GM19351 (cell line): ENCODE measurements around the gene MDH2.
"Not testable (repeated sequence)": the region's sequence is repeated elsewhere in the genome, so short reads cannot be mapped to it uniquely, and the experiment has no call there.

Experiments used
- ATAC-seq: cut with Tn5 transposase; IDR thresholded peaks from one replicate; pipeline ENCODE4 v1.9.1; 2021; ENCODE audit warnings: mild to moderate bottlenecking, moderate library complexity; ENCODE audit not compliant: unreplicated experiment

Gene MDH2, protein sequence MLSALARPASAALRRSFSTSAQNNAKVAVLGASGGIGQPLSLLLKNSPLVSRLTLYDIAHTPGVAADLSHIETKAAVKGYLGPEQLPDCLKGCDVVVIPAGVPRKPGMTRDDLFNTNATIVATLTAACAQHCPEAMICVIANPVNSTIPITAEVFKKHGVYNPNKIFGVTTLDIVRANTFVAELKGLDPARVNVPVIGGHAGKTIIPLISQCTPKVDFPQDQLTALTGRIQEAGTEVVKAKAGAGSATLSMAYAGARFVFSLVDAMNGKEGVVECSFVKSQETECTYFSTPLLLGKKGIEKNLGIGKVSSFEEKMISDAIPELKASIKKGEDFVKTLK

DNA sequence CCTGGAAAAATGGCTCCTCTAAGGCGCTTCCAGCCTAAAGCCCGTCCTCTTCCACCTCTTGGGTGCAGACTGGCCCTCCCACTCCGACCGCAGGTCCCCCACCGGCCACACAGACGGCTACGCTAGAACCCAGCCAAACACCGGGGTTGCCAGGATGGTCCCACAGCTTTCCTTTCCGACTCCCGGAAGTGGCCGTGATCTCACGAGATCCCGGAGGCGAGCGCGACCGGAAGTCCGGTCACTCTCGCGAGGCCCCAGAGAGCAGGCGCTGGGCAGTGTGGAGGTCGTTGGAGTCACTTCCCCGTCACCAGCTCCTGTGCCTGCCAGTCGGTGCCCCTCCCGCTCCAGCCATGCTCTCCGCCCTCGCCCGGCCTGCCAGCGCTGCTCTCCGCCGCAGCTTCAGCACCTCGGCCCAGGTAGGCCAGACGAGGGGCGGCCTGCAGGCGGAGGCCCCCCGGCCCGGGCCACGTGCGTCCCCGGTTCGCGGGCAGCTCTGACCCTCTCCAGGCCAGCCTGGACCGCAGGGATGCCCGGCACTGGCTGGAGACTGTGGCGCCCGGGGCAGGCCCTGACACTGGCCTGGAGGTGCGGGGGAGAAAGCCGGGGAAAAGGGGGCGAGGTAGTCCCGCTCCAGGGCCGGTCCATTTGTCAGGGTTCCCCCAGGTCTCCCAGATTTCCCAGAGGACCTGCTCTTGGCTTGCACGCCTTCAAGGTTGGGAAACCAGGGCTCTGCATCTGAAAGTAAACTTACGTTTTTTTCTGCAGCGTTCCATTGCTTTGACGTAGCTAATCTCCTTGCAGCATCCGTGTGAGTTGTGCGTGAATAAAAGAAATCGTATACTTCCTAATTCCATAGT lies at the start of gene MDH2, which contains the start of gene STYXL1:
MDH2 (plus strand) TSS at position 296 of the 857 bp plus-strand sequence; CDS start at position 351, 55 bp downstream.
STYXL1 (minus strand) TSS at position 190 of the 857 bp plus-strand sequence. CDS start 17,477 bp downstream, outside the sequence.
- ATAC-seq, result peak; percentile 93

DNA sequence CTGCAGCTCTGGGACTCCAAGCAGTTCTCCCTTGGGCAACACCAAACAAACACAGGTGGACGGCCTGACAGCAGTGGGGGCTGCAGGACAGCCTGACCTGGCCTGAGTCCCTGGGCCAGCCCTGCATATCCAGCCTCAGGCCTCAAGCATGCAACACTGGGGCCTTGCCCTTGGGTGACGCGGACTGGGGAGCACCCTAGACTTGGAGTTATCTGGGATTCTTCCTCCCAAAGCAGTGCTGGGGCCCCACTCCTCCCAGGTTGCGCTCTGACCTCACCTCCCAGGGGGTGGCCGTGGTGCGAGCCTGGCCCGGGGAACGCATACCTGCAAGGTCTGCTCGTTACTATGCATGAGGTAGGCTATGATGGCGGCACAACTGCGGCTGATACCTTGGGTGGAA lies 47.3 kb upstream of the MDH2 start:
- ATAC-seq, result no peak

DNA sequence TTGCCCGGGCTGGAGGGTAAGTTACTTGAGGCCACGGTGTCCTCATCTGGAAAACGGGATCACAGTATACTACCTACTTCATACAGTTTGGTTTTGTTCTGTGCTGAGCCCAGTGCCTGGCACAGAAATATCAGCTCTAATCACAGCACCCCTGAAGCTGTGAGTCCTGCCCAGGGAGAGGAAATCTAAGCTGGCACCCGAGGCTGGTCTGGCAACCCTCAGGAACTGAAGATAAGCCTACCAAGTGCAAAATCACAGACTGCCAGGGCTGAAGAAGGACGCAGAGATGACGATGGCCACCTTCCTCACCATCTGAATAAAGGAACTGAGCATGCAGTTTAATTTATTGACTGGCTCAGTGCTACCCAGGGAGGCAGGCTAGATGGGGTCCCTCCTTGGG lies 45.8 kb upstream of the MDH2 start:
- no peak for ATAC-seq

- ATAC-seq, result no peak
Observed at GRCh38 chr7:76002822-76003221, 45.1 kb upstream of the MDH2 start.

DNA sequence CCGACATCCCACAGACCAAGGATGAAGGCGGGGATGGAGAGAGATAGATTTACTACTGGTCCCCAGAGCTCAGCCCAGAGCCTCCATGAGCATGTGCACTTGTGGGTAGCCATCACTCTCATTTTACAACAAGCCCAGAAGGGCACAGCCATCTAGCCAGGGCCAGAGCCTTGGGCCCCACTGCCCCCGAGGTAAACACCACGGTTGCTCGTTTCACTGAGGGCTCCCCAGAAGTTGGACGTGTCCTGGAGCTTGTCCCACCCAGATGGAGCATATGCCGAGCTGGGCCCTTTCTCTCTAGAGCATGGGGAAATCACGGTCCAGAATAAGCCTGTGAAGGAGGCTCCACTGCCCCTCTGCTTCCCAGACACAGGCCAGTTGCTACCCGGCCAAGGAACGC lies 44.6 kb upstream of the MDH2 start:
- no peak for ATAC-seq

DNA sequence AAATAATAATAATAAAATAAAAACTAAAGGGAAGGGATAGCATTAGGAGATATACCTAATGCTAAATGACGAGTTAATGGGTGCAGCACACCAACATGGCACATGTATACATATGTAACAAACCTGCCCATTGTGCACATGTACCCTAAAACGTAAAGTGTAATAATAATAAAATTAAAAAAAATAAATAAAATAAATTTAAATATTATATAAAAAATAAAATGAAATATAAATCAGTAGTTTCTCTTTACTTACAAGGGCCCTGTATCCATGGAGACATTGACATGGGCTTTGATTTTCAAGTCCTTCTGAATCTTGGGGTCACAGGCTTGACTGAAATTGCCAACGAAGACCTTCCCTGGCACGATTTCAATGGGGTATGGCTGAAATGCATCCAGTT lies 42.9 kb upstream of the MDH2 start:
- ATAC-seq, result not testable (repeated sequence)

- no peak for ATAC-seq
Observed at GRCh38 chr7:76008156-76008687, 39.7 kb upstream of the MDH2 start.

DNA sequence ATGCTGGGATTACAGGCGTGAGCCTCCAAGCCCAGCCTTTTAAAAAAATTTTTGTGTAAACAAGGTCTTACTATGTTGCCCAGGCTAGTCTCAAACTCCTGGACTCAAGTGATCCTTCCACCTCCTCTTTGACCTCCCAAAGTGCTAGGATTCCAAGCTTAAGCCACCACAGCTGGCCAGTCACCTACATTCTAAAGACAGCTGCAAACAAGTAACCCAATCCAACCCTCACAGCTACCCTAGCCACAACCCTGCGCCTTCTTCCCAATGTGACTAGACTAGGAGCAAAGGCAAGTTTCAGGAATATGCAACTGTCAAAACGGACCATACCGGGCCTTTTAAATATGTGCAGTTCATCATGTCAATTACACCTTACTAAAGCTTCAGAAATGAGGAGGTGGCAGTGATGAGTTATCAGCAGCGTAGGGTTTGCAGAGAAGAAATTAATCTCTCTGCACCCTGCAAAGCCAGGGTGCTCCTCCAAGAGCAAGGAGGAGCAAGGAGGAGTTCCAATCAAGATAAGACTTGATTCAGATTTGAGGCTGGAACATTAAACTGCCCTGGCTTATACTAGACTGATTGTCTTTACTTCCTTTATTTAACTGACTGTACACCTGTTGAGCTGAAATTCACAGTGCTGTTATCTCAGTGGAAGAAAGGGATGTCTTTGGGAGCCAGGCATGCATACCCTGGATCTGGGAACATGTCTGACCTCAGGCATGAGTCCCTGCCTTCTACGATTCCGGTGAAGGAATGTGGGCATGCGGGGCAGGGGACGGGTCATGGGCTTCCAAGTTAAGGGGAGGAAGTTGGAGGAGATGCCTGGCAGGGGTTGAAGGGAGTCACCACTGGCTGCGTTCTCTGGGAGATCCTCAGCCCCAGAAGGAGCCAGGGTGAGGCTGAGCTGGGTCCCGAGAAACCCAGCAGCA lies 38.0 kb upstream of the MDH2 start:
- no peak for ATAC-seq

DNA sequence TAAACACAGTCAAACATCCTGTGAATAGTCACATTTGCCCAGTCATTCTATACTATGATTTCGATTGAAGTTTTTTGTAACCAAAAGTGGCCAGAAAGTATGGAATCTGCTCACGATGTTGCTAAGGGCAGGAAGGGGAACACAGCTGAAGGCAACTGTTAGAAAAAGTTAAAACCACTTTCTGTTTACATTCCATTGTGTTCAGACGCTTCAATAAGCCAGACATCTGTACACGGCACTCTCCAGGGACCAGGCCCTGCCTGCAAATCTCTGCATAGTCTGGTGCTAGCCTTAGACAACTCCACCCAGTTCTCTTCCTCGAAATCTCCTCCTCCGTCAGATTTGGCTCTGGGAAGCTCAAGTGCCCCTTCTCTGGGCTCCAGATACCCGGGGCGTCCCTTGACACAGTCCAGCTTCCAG lies 36.5 kb upstream of the MDH2 start:
- no peak for ATAC-seq

DNA sequence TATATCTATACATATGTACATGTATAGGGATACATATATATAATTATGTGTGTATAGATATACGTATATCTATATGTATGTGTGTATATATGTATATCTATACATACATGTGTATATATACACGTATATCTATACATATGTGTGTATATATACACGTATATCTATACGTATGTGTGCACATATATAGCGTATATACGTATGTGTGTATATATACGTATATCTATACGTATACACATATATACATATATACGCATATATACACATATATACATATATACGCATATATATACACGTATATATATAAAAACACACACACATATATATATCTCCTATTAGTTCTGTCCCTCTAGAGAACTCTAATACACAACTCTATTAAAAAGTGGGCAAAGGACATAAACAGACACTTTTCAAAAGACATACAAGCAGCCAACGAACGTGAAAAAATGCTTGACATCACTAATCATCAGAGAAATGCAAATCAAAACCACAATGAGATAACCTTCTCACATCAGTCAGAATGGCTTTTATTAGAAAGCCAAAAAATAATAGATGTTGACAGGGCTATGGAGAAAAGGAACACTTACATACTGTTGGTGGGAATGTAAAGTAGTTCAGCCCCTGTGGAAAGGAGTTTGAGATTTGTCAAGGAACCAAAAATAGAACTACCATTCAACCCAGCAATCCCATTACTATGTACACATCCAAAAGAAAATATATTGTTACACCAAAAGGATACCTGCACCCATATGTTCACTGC lies 31.5 kb upstream of the MDH2 start:
- no peak for ATAC-seq

- not testable (repeated sequence) for ATAC-seq
Observed at GRCh38 chr7:76018520-76018919, 29.4 kb upstream of the MDH2 start.

- ATAC-seq, result peak; percentile 44
Observed at GRCh38 chr7:76020031-76020714, 27.7 kb upstream of the MDH2 start.

DNA sequence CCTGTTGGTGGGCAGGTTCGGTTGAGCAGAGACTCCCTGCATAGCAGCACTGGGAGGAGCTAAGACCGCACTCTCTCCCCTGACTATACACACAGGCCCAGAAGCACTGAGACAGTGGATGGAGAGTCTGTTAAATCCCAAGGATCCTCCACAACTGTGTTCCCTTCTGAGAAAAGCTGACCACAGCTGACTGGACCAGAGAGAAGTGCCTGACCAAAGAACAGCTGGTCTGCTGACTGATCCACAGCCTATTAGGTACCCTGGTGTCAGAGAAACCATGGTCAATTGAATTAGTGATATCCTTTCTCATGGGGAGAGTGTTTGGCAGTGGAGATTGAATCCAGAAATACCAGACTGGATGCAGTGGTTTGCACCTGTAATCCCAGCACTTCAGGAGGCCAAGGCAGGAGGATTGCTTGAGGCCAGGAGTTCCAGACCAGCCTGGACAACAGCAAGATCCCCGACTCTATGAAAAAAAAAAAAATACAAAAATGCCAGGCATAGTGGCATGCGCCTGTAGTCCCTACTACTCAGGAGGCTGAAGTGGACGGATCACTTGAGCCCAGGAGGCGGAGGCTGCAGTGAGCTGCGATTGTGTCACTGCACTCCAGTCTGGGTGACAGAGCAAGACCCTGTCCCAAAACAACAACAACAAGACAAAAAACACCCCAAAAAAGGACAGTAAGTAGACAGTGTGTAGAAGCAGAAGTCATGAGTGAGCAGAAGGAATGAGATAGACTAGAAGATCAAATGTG lies 25.7 kb upstream of the MDH2 start:
- ATAC-seq, result no peak

DNA sequence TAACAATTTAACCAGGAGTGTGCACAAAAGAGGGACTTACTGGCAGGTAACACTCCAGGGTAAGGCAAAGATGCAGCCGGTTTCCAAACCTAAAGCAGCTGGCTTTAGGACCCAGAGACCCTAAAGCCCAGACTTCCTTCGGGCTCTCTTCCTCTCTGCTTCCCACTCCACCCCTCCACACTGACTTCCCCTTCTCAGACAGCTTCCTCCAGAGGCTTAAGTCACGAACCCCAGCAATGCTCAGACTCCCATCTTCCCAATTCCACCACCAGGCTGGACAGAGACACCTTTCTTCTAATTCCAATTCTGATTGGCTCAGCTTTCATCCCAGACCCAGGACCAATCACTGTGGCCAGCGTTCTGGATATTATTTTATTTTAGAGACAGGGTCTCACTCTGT lies 24.9 kb upstream of the MDH2 start:
- ATAC-seq, result no peak

DNA sequence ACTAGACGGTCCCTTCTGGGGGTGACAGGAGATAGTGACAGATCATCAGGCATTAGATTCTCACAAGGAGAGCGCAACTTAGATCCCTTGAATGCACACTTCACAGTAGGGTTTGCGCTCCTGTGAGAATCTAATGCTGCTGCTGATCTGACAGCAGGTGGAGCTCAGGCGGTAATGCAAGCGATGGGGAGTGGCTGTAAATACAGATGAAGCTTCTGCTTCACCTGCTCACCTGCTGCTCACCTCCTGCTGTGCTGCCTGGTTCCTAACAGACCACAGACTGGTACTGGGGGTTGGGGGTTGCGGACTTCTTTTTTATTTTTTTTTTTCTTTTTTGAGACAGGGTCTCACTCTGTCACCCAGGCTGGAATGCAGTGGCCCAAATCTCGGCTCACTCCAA lies 18.2 kb upstream of the MDH2 start:
- ATAC-seq, result not testable (repeated sequence)

DNA sequence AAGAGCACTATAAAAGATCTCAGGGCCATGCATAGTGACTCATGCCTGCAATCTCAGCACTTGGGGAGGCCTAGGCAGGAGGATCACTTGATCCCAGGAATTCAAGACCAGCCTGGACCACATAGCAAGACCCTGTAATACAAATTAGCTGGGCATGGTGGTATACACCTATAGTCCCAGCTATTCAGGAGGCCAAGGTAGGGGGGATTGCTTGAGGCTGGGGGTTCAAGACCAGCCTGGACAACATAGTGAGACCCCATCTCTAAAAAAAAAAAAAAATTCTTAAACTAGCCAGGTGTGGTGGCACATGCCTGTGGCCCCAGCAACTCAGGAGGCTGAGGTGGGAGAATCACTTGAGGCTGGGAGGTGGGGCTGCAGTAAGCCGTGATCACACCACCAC lies 15.9 kb upstream of the MDH2 start:
- no peak for ATAC-seq

- no peak for ATAC-seq
Observed at GRCh38 chr7:76037310-76037709, 10.6 kb upstream of the MDH2 start.

DNA sequence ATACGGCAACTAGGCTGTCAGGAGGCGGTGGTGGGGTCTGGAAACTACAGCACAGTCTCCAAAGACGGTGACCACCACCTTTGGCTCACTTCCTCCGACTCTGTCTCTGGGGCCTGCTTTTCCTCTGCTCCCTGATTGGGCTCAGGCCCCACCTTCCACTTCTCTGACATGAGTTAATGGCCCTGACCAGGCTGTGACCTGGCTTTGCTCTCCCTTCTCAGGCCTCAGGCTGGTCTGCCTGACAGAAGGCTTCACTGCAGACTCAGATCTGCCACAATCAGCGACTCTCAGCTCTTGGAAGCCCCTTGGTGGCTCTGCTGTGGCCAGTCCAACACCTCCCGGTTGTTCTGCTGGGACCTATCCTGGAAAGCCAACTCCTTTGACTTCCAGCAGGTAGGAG lies 7.8 kb upstream of the MDH2 start:
- ATAC-seq, result no peak
